Naive B cell (primary cell): ENCODE data around the gene AIFM3. TPM values are rescaled to one million over a fixed set of nuclear protein-coding genes. Genes with fewer than 3 reads are reported as not detected.

Experiments
- ATAC-seq, 2 donors: fragments of 150-1000 bp; cut with Tn5 transposase; 2 replicates each; pipeline ENCODE4 v1.10.0; 2021; ENCODE audit warnings: low read depth in 2 of 2, mild to moderate bottlenecking in 2 of 2, moderate library complexity in 2 of 2
- DNase-seq: peaks from one replicate; pipeline ENCODE4 v3.0.0; 2022
- H3K27ac Mint-ChIP-seq, 6 donors: one replicate each; pipeline ENCODE4 v1.8.0; 2020 to 2022; ENCODE audit warnings: mild to moderate bottlenecking in 6 of 6, mixed read lengths in 6 of 6, moderate library complexity in 5 of 6, inconsistent platforms in 2 of 6
- H3K27me3 Mint-ChIP-seq, 3 donors: one replicate each; pipeline ENCODE4 v1.8.0; 2021 to 2022; ENCODE audit warnings: mixed read lengths in 3 of 3, mild to moderate bottlenecking in 1 of 3
- H3K36me3 Mint-ChIP-seq, 2 donors: one replicate each; pipeline ENCODE4 v1.8.0; 2020 to 2022; ENCODE audit warnings: mixed read lengths in 2 of 2, inconsistent platforms in 1 of 2, mild to moderate bottlenecking in 1 of 2
- H3K4me1 Mint-ChIP-seq, 3 donors: one replicate each; pipeline ENCODE4 v1.8.0; 2020 to 2022; ENCODE audit warnings: mixed read lengths in 3 of 3, inconsistent platforms in 1 of 3, mild to moderate bottlenecking in 1 of 3, moderate library complexity in 1 of 3
- H3K4me3 Mint-ChIP-seq, 8 donors: one replicate each; pipeline ENCODE4 v1.8.0; 2020 to 2022; ENCODE audit warnings: mild to moderate bottlenecking in 8 of 8, mixed read lengths in 8 of 8, moderate library complexity in 8 of 8, inconsistent platforms in 2 of 8
- H3K9me3 Mint-ChIP-seq, 7 donors: one replicate each; pipeline ENCODE4 v1.8.0; 2020 to 2022; ENCODE audit warnings: mixed read lengths in 7 of 7, mild to moderate bottlenecking in 5 of 7, inconsistent platforms in 2 of 7, moderate library complexity in 1 of 7
- polyA plus RNA-seq, 6 donors: library from polyadenylated mRNA; unstranded; fragments of 300-500 nt; fragmentation: Illumina TruSeq; gene quantifications; one replicate each; pipeline ENCODE4 v1.2.3, GENCODE V29; 2021; ENCODE audit warnings: low read depth in 6 of 6

AIFM3 gene
- polyA plus RNA-seq, 6 donors from 2014 or later = 0.26 to 0.82 TPM; not detected in 4

DNA sequence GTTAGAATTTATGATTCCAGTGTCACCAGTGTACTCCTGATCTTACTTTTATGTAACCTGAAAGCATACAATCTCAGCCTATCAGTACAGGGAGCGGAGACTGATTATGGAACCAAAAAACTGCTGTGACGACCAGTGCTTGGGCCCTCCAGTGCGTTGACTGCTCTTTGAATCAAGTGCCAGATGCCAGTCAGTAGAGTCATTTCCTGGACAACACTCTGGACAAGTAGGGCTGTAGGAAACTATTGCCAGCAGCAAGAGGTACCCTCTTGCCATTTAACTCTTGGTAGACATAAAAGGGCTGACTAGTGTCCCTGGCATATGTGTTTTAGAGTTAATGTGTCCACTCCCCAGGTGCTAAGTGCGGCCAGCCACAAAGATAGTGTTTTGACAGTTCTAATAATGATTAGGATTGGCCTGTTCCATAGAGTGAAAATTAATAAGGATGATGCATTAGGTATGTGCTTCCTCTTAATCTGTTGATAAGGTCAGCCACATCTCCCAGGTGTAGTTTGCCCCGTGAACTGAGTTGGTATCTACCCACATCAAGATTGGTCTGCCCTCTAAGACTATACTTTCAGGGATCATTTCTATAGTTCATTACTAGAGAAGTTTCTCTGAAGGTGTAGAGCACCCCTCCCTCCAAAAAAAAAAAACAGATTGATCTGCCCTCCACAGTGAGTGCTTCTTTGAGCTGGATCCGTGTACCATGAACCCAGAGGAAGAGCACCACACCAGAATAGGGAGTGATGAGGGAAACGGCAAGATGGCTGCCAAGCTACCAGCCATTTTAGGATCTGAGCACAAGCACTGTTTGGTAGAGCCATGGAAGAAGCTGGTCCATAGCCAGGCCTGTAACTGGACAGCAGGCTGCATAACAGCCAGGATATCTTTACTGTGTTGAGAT, 20.7 kb upstream of the AIFM3 start:
- Mint-ChIP-seq H3K4me1 (peaks cover 23 to 62% (median 53%) of the 10 kb centered on the region in 3 donors), H3K36me3 (peaks cover 5 to 13% of the 10 kb centered on the region in 2 donors), H3K27me3 (no peaks in the 10 kb centered on the region), H3K9me3 (no peaks in the 10 kb centered on the region), H3K4me3 (no peak overlapping the region), H3K27ac (peak overlapping the region in 2 of 6 donors; percentile 20 to 76)
- DNase-seq = no peak
- no peak for ATAC-seq

- no peaks in the 10 kb centered on the region for H3K27me3 Mint-ChIP-seq
- H3K4me3 Mint-ChIP-seq = no peak overlapping the region
- ATAC-seq (no peak), DNase-seq (no peak)
- peaks cover 19 to 56% (median 48%) of the 10 kb centered on the region in 3 donors for H3K4me1 Mint-ChIP-seq
- H3K9me3 Mint-ChIP-seq = no peaks in the 10 kb centered on the region
- H3K36me3 Mint-ChIP-seq = peaks cover 5 to 13% of the 10 kb centered on the region in 2 donors
- H3K27ac Mint-ChIP-seq = no peak overlapping the region
Measured at GRCh38 chr22:20946991-20947390, 20.1 kb upstream of the AIFM3 start.

- Mint-ChIP-seq H3K36me3 (peaks cover 5 to 18% of the 10 kb centered on the region in 2 donors), H3K27me3 (no peaks in the 10 kb centered on the region), H3K4me3 (no peak overlapping the region), H3K27ac (peak overlapping the region in 1 of 6 donors; percentile 37), H3K4me1 (peaks cover 15 to 41% (median 39%) of the 10 kb centered on the region in 3 donors), H3K9me3 (no peaks in the 10 kb centered on the region)
- DNase-seq (no peak), ATAC-seq (no peak)
Measured at GRCh38 chr22:20948450-20948849, 18.6 kb upstream of the AIFM3 start.

DNA sequence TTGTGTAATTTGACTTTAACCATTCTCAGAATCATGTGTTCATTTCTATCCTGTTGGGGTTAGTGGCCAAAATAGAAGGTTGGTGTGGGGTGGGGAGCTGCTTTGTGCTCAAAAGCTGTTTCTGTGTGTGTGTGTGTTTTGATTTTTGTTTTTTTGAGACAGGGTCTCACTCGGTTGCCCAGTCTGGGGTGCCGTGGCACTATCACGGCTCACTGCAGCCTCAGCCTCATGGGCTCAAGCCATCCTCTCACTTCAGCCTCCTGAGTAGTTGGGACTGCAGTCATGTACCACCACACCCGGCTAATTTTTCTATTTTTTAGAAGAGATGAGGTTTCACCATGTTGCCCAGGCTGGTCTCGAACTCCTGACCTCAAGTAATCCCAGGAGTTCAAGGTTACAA, 18.1 kb upstream of the AIFM3 start:
- no peaks in the 10 kb centered on the region for H3K27me3 Mint-ChIP-seq
- H3K9me3 Mint-ChIP-seq = no peaks in the 10 kb centered on the region
- peaks cover 13 to 36% (median 35%) of the 10 kb centered on the region in 3 donors for H3K4me1 Mint-ChIP-seq
- no peak overlapping the region for H3K4me3 Mint-ChIP-seq
- DNase-seq (no peak), ATAC-seq (no peak)
- peaks cover 5 to 14% of the 10 kb centered on the region in 2 donors for H3K36me3 Mint-ChIP-seq
- H3K27ac Mint-ChIP-seq = no peak overlapping the region

- DNase-seq = no peak
- peaks cover 5 to 14% of the 10 kb centered on the region in 2 donors for H3K36me3 Mint-ChIP-seq
- no peak for ATAC-seq
Measured at GRCh38 chr22:20949698-20950183, 17.3 kb upstream of the AIFM3 start.

DNA sequence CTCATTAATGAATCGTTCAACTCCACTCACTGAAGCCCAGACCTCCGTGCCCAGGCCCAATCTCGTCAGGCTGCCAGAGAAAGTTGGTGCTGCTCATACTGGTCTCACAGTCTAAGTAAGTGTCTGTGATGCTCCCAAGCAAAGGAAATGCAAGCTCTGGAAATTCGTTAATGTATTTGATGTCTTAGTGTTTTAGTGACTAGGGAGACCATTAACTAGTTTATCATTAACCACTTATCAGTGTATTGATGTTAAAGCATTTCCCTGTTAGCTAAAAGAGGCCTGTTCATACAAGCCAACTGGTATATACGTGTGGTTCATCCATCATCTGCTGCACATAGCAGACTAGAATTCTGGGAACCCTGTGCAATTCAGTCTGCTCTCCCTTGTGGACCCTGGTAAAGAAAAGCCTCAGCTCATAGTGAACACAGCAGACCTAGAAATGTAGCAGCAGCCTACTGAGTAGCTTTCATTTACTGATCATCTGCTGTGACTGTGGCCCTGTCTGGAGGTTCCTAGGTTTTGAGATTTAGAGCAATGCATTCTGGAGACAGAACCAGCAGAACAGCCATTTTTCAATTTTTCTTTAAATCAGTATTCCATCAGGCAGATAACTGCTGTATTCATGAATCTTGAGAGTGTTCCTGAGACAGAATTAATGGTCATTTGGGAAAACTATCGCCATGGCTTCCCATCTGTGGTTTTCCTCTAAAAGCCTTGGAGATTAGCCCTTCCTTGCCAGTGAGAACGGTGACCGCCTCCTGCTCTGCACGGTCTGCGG, 15.7 kb upstream of the AIFM3 start:
- ATAC-seq (no peak), DNase-seq (no peak)
- H3K9me3 Mint-ChIP-seq = no peaks in the 10 kb centered on the region
- no peak overlapping the region for H3K4me3 Mint-ChIP-seq
- H3K27ac Mint-ChIP-seq = peak overlapping the region in 1 of 6 donors; percentile 40
- H3K27me3 Mint-ChIP-seq = no peaks in the 10 kb centered on the region
- peaks cover 5 to 14% of the 10 kb centered on the region in 2 donors for H3K36me3 Mint-ChIP-seq
- H3K4me1 Mint-ChIP-seq = peaks cover 3 to 18% (median 16%) of the 10 kb centered on the region in 3 donors

More at GRCh38 chr22:20949698-20950183, 17.3 kb upstream of the AIFM3 start:
- H3K4me1 Mint-ChIP-seq = peaks cover 13 to 31% (median 29%) of the 10 kb centered on the region in 3 donors
- no peak overlapping the region for H3K27ac Mint-ChIP-seq
- H3K9me3 Mint-ChIP-seq = no peaks in the 10 kb centered on the region
- no peak overlapping the region for H3K4me3 Mint-ChIP-seq
- no peaks in the 10 kb centered on the region for H3K27me3 Mint-ChIP-seq

GRCh38 chr22:20951932-20952380, 15.1 kb upstream of the AIFM3 start:
- H3K4me3 Mint-ChIP-seq = no peak overlapping the region
- no peaks in the 10 kb centered on the region for H3K27me3 Mint-ChIP-seq
- H3K9me3 Mint-ChIP-seq = no peaks in the 10 kb centered on the region
- no peak for DNase-seq
- H3K4me1 Mint-ChIP-seq = peaks cover 0 to 16% (median 15%) of the 10 kb centered on the region in 3 donors
- peak overlapping the region in 1 of 6 donors; percentile 40 for H3K27ac Mint-ChIP-seq
- H3K36me3 Mint-ChIP-seq = peaks cover 5 to 14% of the 10 kb centered on the region in 2 donors
- no peak for ATAC-seq

- no peak for ATAC-seq
- Mint-ChIP-seq H3K27ac (no peak overlapping the region), H3K4me1 (peaks cover 0 to 17% (median 14%) of the 10 kb centered on the region in 3 donors), H3K4me3 (no peak overlapping the region), H3K27me3 (peaks cover 0 to 2% (median 2%) of the 10 kb centered on the region in 3 donors), H3K9me3 (no peaks in the 10 kb centered on the region), H3K36me3 (peaks cover 5 to 14% of the 10 kb centered on the region in 2 donors)
- DNase-seq = no peak
Measured at GRCh38 chr22:20952544-20953341, 14.3 kb upstream of the AIFM3 start.

GRCh38 chr22:20953342-20953608, 13.8 kb upstream of the AIFM3 start:
- H3K36me3 Mint-ChIP-seq = peaks cover 5 to 14% of the 10 kb centered on the region in 2 donors
- no peak overlapping the region for H3K4me3 Mint-ChIP-seq

GRCh38 chr22:20953668-20954500, 13.2 kb upstream of the AIFM3 start:
- DNase-seq = no peak
- Mint-ChIP-seq H3K27ac (peak overlapping the region in 2 of 6 donors; percentile 9 to 38), H3K27me3 (peaks cover 0 to 12% (median 9%) of the 10 kb centered on the region in 3 donors), H3K4me3 (no peak overlapping the region), H3K36me3 (peaks cover 5 to 14% of the 10 kb centered on the region in 2 donors), H3K4me1 (peaks cover 6 to 22% (median 21%) of the 10 kb centered on the region in 3 donors), H3K9me3 (peaks cover 0 to 2% (median 0%) of the 10 kb centered on the region in 7 donors)
- no peak for ATAC-seq

More at GRCh38 chr22:20953342-20953608, 13.8 kb upstream of the AIFM3 start:
- DNase-seq (no peak), ATAC-seq (no peak)
- Mint-ChIP-seq H3K9me3 (peaks cover 0 to 2% (median 0%) of the 10 kb centered on the region in 7 donors), H3K27me3 (peaks cover 0 to 7% (median 7%) of the 10 kb centered on the region in 3 donors), H3K4me1 (peaks cover 5 to 19% (median 17%) of the 10 kb centered on the region in 3 donors), H3K27ac (no peak overlapping the region)

DNA sequence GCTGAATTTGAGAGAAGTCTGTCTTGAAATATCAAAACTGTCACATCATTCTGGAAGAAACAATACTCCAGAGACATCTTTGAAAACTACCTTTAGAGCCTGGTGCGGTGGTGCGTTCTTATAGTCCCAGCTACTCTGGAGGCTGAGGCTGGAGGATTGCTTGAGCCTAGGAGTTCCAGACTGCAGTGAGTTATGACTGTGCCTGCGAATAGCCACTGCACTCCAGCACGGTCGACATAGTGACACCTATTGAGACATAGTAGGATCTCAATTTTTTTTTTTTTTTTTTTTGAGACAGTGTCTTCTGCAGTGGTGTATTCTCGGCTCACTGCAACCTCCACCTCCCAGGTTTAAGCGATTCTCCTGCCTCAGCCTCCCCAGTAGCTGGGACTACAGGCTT, 11.5 kb upstream of the AIFM3 start:
- peaks cover 0 to 2% (median 0%) of the 10 kb centered on the region in 7 donors for H3K9me3 Mint-ChIP-seq
- H3K36me3 Mint-ChIP-seq = peaks cover 0 to 6% of the 10 kb centered on the region in 2 donors
- peak overlapping the region in 1 of 6 donors; percentile 54 for H3K27ac Mint-ChIP-seq
- H3K4me3 Mint-ChIP-seq = peak overlapping the region in 2 of 8 donors; percentile 20 to 52
- H3K27me3 Mint-ChIP-seq = peaks cover 2 to 19% (median 16%) of the 10 kb centered on the region in 3 donors
- no peak for ATAC-seq
- DNase-seq = no peak
- peaks cover 6 to 22% (median 21%) of the 10 kb centered on the region in 3 donors for H3K4me1 Mint-ChIP-seq
